Measurements from ENCODE around the gene TRMT44.
A peak's percentile ranks its signal among the peaks of the same experiment; 100 is the strongest.

- TF ChIP-seq POLR2A (IDR thresholded peaks at IDR 0.05) (no peak), CTCF (IDR thresholded peaks at IDR 0.05) (peak in 1 of 6 experiments; percentile 30)
Observed at GRCh38 chr4:8407756-8408155, 32.8 kb upstream of the TRMT44 start.
